MM.1S (cell line): ENCODE measurements around the gene NANOGP8.

Source experiments
- DNase-seq: peaks from one replicate; pipeline ENCODE4 v3.0.0-alpha.2; 2015
- H2AFZ ChIP-seq: fragments of 300-600 bp; sonication (generic); 2 replicates; pipeline ENCODE4 v1.6.0; 2016; ENCODE audit warnings: antibody characterized with exemption, low read length
- H3F3A ChIP-seq: fragments of 300-600 bp; sonication (generic); 2 replicates; pipeline ENCODE4 v1.6.1; 2016; ENCODE audit warnings: mild to moderate bottlenecking, antibody characterized with exemption, low read length, moderate library complexity, mixed read lengths; ENCODE audit not compliant: insufficient read depth
- H3K27ac ChIP-seq: fragments of 300-600 bp; sonication (generic); 2 replicates; pipeline ENCODE4 v1.5.1; 2016; ENCODE audit warnings: mild to moderate bottlenecking, low read length
- H3K27me3 ChIP-seq: fragments of 300-600 bp; sonication (generic); replicated peaks from 2 replicates; pipeline ENCODE4 v1.6.0; 2016; ENCODE audit warnings: low read length; ENCODE audit not compliant: insufficient read depth
- H3K36me3 ChIP-seq: fragments of 300-600 bp; sonication (generic); replicated peaks from 2 replicates; pipeline ENCODE4 v1.6.1; 2016; ENCODE audit warnings: mild to moderate bottlenecking, low read length, mixed read lengths; ENCODE audit not compliant: insufficient read depth
- H3K4me1 ChIP-seq: fragments of 300-600 bp; sonication (generic); 2 replicates; pipeline ENCODE4 v1.6.1; 2016; ENCODE audit warnings: low read length, mixed read lengths
- H3K4me2 ChIP-seq: fragments of 300-600 bp; sonication (generic); 2 replicates; pipeline ENCODE4 v1.6.0; 2016; ENCODE audit warnings: low read depth, low read length
- H3K4me3 ChIP-seq: fragments of 300-600 bp; sonication (generic); 2 replicates; pipeline ENCODE4 v1.5.1; 2016; ENCODE audit warnings: low read length, mixed read lengths
- H3K79me2 ChIP-seq: fragments of 300-600 bp; sonication (generic); 2 replicates; pipeline ENCODE4 v1.6.1; 2016; ENCODE audit warnings: mixed run types, low read length, mixed read lengths
- H3K9ac ChIP-seq: fragments of 300-600 bp; sonication (generic); 2 replicates; pipeline ENCODE4 v1.6.1; 2016; ENCODE audit warnings: low read length, mixed read lengths
- H3K9me2 ChIP-seq: fragments of 300-600 bp; sonication (generic); replicated peaks from 2 replicates; pipeline ENCODE4 v1.6.1; 2016; ENCODE audit warnings: mild to moderate bottlenecking, low read length, mixed read lengths; ENCODE audit not compliant: insufficient read depth
- H3K9me3 ChIP-seq: fragments of 300-600 bp; sonication (generic); replicated peaks from 2 replicates; pipeline ENCODE4 v1.6.1; 2016; ENCODE audit warnings: mild to moderate bottlenecking, low read length, mixed read lengths; ENCODE audit not compliant: insufficient read depth
- H4K20me1 ChIP-seq: fragments of 300-600 bp; sonication (generic); 2 replicates; pipeline ENCODE4 v1.6.1; 2016; ENCODE audit warnings: mild to moderate bottlenecking, low read length, moderate library complexity, mixed read lengths; ENCODE audit not compliant: insufficient read depth
- EZH2 ChIP-seq: fragments of 300-600 bp; sonication (generic); optimal IDR thresholded peaks from 2 replicates; pipeline ENCODE3; 2017; ENCODE audit warnings: low read depth, mild to moderate bottlenecking, antibody characterized with exemption, low read length, mixed read lengths
- EZH2phosphoT487 ChIP-seq: fragments of 300-600 bp; sonication (generic); IDR thresholded peaks from 2 replicates; pipeline ENCODE4 v1.6.1; 2018; ENCODE audit warnings: antibody characterized with exemption, low read length
- TF ChIP-seq, protein P1 (sequence below): fragments of 300-600 bp; sonication (generic); IDR thresholded peaks from 2 replicates; pipeline ENCODE4 v1.5.1; 2016; ENCODE audit warnings: antibody characterized with exemption, low read length, mixed read lengths

NANOGP8 gene

DNA sequence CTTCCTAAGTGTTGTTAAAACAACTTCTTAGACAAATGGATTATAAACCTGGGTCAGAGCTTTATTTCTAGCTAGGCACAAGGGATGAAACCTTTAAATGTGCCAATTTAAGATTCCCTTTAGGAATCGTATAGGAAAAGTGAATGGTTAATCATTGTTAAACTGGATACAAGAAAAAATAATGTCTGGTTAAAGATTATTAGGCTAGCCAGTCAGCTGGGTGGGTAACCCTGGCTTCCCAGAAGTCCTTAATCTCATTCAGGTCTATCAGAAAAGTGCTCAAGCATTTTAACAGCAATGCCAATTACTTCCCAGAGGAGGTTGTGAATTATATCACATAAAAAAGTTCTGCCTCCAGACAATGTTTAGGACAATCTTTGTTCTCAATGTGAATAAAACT is 37.6 kb downstream of the NANOGP8 start:
- H2AFZ ChIP-seq: no peak overlapping the region
- no peaks in the 10 kb centered on the region for H3K9me2 ChIP-seq
- no peak overlapping the region for H3K4me3 ChIP-seq
- TF ChIP-seq, protein P1, sequence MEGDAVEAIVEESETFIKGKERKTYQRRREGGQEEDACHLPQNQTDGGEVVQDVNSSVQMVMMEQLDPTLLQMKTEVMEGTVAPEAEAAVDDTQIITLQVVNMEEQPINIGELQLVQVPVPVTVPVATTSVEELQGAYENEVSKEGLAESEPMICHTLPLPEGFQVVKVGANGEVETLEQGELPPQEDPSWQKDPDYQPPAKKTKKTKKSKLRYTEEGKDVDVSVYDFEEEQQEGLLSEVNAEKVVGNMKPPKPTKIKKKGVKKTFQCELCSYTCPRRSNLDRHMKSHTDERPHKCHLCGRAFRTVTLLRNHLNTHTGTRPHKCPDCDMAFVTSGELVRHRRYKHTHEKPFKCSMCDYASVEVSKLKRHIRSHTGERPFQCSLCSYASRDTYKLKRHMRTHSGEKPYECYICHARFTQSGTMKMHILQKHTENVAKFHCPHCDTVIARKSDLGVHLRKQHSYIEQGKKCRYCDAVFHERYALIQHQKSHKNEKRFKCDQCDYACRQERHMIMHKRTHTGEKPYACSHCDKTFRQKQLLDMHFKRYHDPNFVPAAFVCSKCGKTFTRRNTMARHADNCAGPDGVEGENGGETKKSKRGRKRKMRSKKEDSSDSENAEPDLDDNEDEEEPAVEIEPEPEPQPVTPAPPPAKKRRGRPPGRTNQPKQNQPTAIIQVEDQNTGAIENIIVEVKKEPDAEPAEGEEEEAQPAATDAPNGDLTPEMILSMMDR: no peak
- TF ChIP-seq EZH2phosphoT487 (no peak), EZH2 (no peak)
- H3F3A ChIP-seq: no peaks in the 10 kb centered on the region
- no peaks in the 10 kb centered on the region for H3K4me1 ChIP-seq
- H3K4me2 ChIP-seq: no peak overlapping the region
- no peak overlapping the region for H3K9ac ChIP-seq
- no peaks in the 10 kb centered on the region for H3K27me3 ChIP-seq
- no peak overlapping the region for H3K27ac ChIP-seq
- no peak for DNase-seq
- H3K36me3 ChIP-seq: no peaks in the 10 kb centered on the region
- no peaks in the 10 kb centered on the region for H3K79me2 ChIP-seq
- H3K9me3 ChIP-seq: no peaks in the 10 kb centered on the region
- no peaks in the 10 kb centered on the region for H4K20me1 ChIP-seq

DNA sequence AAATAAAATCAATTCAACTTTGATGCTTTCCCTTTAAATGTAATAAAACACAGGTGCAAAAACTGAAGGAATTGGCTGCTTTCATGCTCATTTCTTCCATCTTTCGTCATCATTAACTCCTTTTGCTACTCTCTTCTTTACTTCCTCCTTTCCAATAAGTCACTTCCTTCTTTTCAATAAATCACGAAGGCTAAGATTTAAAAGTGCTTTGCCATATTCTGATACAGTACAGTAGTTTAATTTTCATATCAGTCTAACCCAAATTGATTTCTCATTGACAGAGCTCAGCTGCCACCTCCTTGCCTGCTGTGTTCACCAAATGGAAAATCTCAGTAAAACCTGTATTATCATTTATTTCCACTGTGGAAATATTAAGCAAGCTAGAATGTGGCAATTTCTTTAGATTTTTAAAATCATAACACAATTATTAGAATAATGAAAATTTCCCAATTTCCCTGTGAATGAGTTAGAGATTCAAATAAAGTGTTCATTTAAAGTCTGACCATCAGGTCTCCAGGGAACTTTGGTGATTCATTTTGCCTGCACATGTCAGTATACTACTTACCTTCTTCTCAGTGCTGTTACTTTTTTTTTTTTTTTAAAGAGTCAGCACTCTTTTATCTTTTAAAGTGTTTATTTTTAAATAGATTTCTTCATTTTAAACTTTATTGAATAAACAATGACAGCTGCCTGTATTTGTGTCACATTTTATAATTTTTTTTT is 41.6 kb downstream of the NANOGP8 start:
- H3K27me3 ChIP-seq: no peaks in the 10 kb centered on the region
- no peak overlapping the region for H2AFZ ChIP-seq
- H3K4me1 ChIP-seq: no peaks in the 10 kb centered on the region
- TF ChIP-seq, protein P1: no peak
- TF ChIP-seq EZH2phosphoT487: no peak
- no peak for TF ChIP-seq EZH2
- H3K9me3 ChIP-seq: no peaks in the 10 kb centered on the region
- no peak overlapping the region for H3K9ac ChIP-seq
- DNase-seq: no peak
- no peaks in the 10 kb centered on the region for H3F3A ChIP-seq
- H3K4me2 ChIP-seq: no peak overlapping the region
- no peak overlapping the region for H3K27ac ChIP-seq
- H3K9me2 ChIP-seq: no peaks in the 10 kb centered on the region
- no peaks in the 10 kb centered on the region for H4K20me1 ChIP-seq
- no peak overlapping the region for H3K4me3 ChIP-seq
- H3K36me3 ChIP-seq: no peaks in the 10 kb centered on the region
- H3K79me2 ChIP-seq: no peaks in the 10 kb centered on the region

DNA sequence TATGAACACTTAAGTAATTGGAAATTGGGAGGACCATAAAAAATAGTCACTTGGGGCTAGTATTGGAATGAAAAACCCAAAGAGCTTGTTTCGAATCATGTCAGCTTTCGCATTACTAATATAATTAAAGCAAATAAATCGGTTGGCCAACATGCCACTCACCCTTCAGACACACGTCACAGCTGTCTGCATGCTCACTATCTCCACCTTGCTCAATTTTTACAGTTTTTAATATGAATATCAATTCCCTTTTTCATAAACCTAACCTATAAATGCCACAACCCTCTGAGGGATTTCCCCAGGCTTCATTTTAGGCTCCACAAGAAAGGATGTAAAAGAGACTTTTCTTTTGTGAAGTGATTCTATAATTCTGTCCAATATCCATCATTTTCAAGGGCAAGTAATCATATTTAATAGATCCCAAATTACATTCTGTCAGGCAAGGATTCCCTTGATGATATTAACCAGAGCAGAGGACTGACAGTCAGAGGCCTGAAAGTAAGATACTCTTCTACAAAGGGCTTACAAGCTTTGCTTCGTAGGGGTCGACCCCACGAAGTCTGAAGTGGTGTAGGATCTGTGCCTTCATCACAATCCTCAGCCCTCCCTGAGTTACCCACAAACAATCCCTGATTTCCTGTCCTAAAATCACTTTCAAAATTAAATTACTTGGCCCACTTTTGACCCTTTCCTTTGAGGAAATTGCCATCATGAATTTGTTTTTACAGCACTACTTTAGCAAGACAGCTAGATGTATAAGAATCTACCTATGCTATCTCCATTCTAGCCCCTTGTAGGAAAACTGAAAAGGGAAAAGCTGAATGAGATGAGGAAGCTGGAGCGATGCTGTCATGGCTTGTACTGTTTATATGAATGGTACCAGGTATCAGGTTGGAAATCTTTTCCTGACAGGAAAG is 44.5 kb downstream of the NANOGP8 start:
- no peaks in the 10 kb centered on the region for H3K4me1 ChIP-seq
- H3K79me2 ChIP-seq: no peaks in the 10 kb centered on the region
- no peaks in the 10 kb centered on the region for H3K9me2 ChIP-seq
- no peaks in the 10 kb centered on the region for H3K9me3 ChIP-seq
- H3K9ac ChIP-seq: no peak overlapping the region
- H2AFZ ChIP-seq: no peak overlapping the region
- no peak overlapping the region for H3K27ac ChIP-seq
- TF ChIP-seq, protein P1: no peak
- TF ChIP-seq EZH2phosphoT487 (no peak), EZH2 (no peak)
- no peak overlapping the region for H3K4me3 ChIP-seq
- no peaks in the 10 kb centered on the region for H3K36me3 ChIP-seq
- no peak overlapping the region for H3K4me2 ChIP-seq
- DNase-seq: no peak
- H3K27me3 ChIP-seq: no peaks in the 10 kb centered on the region
- no peaks in the 10 kb centered on the region for H4K20me1 ChIP-seq
- H3F3A ChIP-seq: no peaks in the 10 kb centered on the region
